Activated CD4-positive, alpha-beta T cell treated with anti-CD3 and anti-CD28 coated beads for 36 hours (primary cell): ENCODE measurements around the gene IL36RN. TPM values are rescaled to one million over a fixed set of nuclear protein-coding genes. Genes with fewer than 3 reads are reported as not detected.

ENCODE experiments used
- ATAC-seq: fragments of 200-7000 bp; cut with Tn5 transposase; one replicate; pipeline ENCODE4 v1.10.0; 2021; ENCODE audit warnings: mild to moderate bottlenecking, moderate library complexity
- CTCF ChIA-PET: fragments of 350-600 bp; sonication (Branson Sonifier 250); formaldehyde crosslinking; loops from one replicate; lab custom pipeline; 2021; ENCODE audit warnings: antibody characterized with exemption; lab: Charles Lee
- POLR2A ChIA-PET: fragments of 350-600 bp; sonication (Branson Sonifier 250); formaldehyde crosslinking; loops from one replicate; lab custom pipeline; 2021; ENCODE audit warnings: antibody characterized with exemption, inconsistent platforms; lab: Charles Lee
- DNase-seq: peaks from one replicate; pipeline ENCODE4 v3.0.0-alpha.2; 2020
- H3K27ac Mint-ChIP-seq: one replicate; pipeline ENCODE4 v1.8.0; 2021; ENCODE audit warnings: mixed read lengths
- H3K27me3 Mint-ChIP-seq: one replicate; pipeline ENCODE4 v1.8.0; 2021; ENCODE audit warnings: mixed read lengths
- H3K36me3 Mint-ChIP-seq: one replicate; pipeline ENCODE4 v1.8.0; 2021; ENCODE audit warnings: low read depth, mixed read lengths
- H3K4me1 Mint-ChIP-seq: one replicate; pipeline ENCODE4 v1.8.0; 2021; ENCODE audit warnings: mixed read lengths
- H3K4me3 Mint-ChIP-seq: one replicate; pipeline ENCODE4 v1.8.0; 2021; ENCODE audit warnings: mild to moderate bottlenecking, moderate library complexity, mixed read lengths
- H3K9me3 Mint-ChIP-seq: one replicate; pipeline ENCODE4 v1.8.0; 2021; ENCODE audit warnings: low read depth, mixed read lengths
- intact Hi-C, 2 experiments: fragments of 100-400 bp; cut with DNase I in 1 of 2; cut with micrococcal nuclease in 1 of 2; formaldehyde crosslinking; loops; one replicate each; pipeline versions ENCODE4 v1.14.2 to v1.15.1; 2022 to 2024; cut with DNase I, micrococcal nuclease
- total RNA-seq, 2 experiments: library from RNA; stranded (reverse); gene quantifications; one replicate each; pipeline ENCODE4 v1.2.3, GENCODE V29; 2021

The IL36RN gene
- total RNA-seq, 2 experiments from 2014 or later, result not detected

DNA sequence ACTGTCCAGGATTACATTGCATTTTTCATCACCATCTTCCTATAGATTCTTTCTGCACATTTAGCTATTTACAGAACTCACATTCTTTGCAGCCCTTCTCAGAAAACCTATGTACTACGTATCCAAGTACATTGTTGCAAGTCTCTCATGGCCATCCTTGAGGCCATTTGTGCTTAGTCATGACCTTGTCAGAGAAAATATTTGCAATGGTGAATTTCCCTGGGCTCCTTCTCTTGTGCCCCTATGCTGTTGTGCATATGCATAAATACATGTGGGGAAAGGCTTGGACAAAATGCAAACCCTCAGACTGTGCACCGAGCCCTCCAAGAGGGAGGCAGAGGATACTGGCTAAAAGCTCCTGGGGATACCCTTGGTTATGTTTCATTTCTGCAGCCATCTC lies 34.2 kb upstream of the IL36RN start:
- peaks cover 5% of the 10 kb centered on the region for H3K27me3 Mint-ChIP-seq
- H3K4me3 Mint-ChIP-seq, result no peak overlapping the region
- CTCF ChIA-PET, result no interaction called here

DNA sequence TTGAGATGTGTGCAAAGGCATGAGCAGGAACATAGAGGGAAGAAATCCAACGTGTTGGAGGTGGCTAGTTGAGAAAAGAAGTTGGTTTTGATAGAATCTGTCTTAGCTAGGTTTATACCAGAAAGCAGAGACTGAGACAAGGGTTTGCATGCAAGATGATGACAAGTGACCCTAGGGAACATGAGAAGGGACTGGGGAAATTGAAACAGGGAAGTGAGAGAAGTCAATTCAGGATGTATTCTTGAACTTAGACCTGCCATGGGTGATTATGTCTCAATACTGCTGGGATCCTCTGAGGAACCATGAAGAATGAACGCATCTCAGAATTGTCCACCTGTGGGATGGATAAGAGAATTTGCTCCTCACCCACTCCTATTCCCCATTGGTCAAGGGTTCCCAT lies 33.3 kb upstream of the IL36RN start:
- ChIA-PET POLR2A (no interaction called here), CTCF (interaction anchor here (0.6 kb wide), 1 partner anchor 19 kb away, joined by 4 read pairs; no protein-coding TSS in a partner anchor)
- Mint-ChIP-seq H3K9me3 (no peaks in the 10 kb centered on the region), H3K4me3 (no peak overlapping the region), H3K27me3 (peaks cover 5% of the 10 kb centered on the region), H3K4me1 (no peaks in the 10 kb centered on the region), H3K27ac (no peak overlapping the region), H3K36me3 (no peaks in the 10 kb centered on the region)
- no peak for DNase-seq
- ATAC-seq, result no peak
- intact Hi-C loops, result no loop called here

More for the DNA sequence above, 34.2 kb upstream of the IL36RN start:
- H3K4me1 Mint-ChIP-seq, result no peaks in the 10 kb centered on the region
- POLR2A ChIA-PET, result no interaction called here
- H3K27ac Mint-ChIP-seq, result no peak overlapping the region
- no peaks in the 10 kb centered on the region for H3K9me3 Mint-ChIP-seq
- H3K36me3 Mint-ChIP-seq, result no peaks in the 10 kb centered on the region
- no peak for ATAC-seq
- DNase-seq, result no peak
- intact Hi-C loops, result no loop called here

DNA sequence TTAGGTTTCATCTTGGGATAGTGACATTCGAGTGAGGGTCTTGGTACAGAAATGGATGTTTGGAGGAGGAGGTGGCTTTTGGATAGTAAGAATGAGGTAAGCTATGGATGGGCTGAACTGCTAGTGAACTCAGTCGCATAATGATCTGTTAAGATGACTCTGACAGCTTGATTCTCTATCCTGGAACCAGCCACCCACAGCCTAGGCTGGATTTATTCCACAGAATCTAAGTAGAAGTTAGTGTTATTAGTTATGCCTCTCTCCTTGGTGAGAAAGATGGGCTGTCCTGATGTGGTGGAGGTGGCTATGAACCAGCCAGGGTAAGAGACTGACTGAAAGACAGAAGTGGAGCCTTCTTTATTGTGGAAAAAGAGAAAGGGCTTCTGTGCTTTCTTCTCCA lies 31.3 kb upstream of the IL36RN start:
- H3K4me3 Mint-ChIP-seq, result no peak overlapping the region
- no peaks in the 10 kb centered on the region for H3K36me3 Mint-ChIP-seq
- POLR2A ChIA-PET, result no interaction called here
- intact Hi-C loops, result no loop called here
- H3K27ac Mint-ChIP-seq, result no peak overlapping the region
- H3K27me3 Mint-ChIP-seq, result peaks cover 5% of the 10 kb centered on the region
- no peaks in the 10 kb centered on the region for H3K4me1 Mint-ChIP-seq
- DNase-seq (no peak), ATAC-seq (no peak)
- CTCF ChIA-PET, result no interaction called here
- H3K9me3 Mint-ChIP-seq, result no peaks in the 10 kb centered on the region

DNA sequence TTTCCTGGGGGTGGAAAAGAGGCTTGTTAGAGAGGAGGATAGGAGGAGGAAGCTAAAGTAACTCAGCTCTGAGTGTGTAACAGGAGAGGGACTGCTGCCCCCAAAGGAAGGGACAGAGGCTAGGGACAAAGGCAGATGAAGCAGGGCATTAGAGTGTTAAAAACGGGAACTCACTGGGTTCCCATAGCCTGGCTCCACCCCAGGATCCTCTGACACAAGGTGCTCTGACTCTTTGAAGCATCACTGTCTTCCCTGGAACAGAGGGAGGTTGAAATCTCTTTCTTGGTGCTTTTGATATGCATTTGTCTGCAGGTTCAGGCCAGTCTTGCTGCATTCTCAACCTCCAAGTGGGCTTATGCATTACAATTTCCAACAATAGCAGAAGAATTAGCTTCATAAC lies 30.9 kb upstream of the IL36RN start:
- Mint-ChIP-seq H3K9me3 (no peaks in the 10 kb centered on the region), H3K27ac (no peak overlapping the region), H3K27me3 (peaks cover 5% of the 10 kb centered on the region), H3K36me3 (no peaks in the 10 kb centered on the region), H3K4me1 (no peaks in the 10 kb centered on the region), H3K4me3 (no peak overlapping the region)
- DNase-seq, result no peak
- ChIA-PET CTCF (no interaction called here), POLR2A (no interaction called here)
- ATAC-seq, result no peak
- intact Hi-C loops, result no loop called here

DNA sequence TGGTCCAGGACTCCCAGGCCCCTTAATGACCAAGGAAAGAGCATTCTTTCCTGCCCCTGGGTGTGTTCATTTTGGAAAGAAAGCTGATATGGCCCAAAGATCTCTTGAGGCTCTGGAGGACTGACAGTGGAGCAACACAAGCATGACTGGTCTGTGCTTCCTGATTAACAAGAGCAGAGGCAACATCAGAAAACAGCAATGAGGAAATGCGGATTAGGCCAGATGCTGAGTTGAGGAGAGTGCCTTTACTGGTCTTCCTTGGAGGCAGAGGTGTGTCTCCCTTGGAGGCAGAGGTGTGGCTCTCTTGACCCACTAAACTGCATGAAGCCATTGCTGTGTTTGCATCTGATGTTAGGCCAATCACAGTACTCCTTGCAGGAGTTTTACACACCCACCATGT lies 26.3 kb upstream of the IL36RN start:
- ChIA-PET POLR2A (no interaction called here), CTCF (no interaction called here)
- ATAC-seq (no peak), DNase-seq (no peak)
- no peak overlapping the region for H3K27ac Mint-ChIP-seq
- no peaks in the 10 kb centered on the region for H3K36me3 Mint-ChIP-seq
- intact Hi-C loops, result no loop called here
- no peak overlapping the region for H3K4me3 Mint-ChIP-seq
- H3K9me3 Mint-ChIP-seq, result no peaks in the 10 kb centered on the region
- peaks cover 5% of the 10 kb centered on the region for H3K27me3 Mint-ChIP-seq
- no peaks in the 10 kb centered on the region for H3K4me1 Mint-ChIP-seq

DNA sequence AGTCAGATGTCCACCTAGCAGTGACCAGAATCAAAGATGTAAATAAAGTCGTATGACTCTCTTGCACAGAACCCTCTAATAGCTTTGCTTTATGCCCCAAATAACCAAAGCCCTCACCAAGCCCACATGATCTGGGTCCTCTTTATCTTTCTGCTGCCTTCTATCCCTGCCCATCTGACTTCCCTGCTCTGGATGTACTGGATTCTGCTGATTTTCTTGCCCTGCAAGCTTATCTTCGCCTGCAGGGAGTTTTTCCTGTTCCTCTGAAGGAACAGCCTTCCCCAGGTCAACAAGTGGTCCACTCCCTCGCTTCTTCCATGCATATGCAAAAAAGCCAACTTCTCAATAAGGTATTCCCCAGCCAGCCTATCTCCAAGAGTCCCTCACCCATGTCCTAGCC lies 25.0 kb upstream of the IL36RN start:
- POLR2A ChIA-PET, result no interaction called here
- no peaks in the 10 kb centered on the region for H3K4me1 Mint-ChIP-seq
- no peaks in the 10 kb centered on the region for H3K9me3 Mint-ChIP-seq
- intact Hi-C loops, result no loop called here
- H3K27ac Mint-ChIP-seq, result no peak overlapping the region
- no peaks in the 10 kb centered on the region for H3K36me3 Mint-ChIP-seq
- peaks cover 5% of the 10 kb centered on the region for H3K27me3 Mint-ChIP-seq
- DNase-seq (no peak), ATAC-seq (no peak)
- no peak overlapping the region for H3K4me3 Mint-ChIP-seq
- CTCF ChIA-PET, result interaction anchor here (0.5 to 0.7 kb wide), 2 partner anchors 74 to 189 kb away, joined by 3 read pairs; no protein-coding TSS in a partner anchor

DNA sequence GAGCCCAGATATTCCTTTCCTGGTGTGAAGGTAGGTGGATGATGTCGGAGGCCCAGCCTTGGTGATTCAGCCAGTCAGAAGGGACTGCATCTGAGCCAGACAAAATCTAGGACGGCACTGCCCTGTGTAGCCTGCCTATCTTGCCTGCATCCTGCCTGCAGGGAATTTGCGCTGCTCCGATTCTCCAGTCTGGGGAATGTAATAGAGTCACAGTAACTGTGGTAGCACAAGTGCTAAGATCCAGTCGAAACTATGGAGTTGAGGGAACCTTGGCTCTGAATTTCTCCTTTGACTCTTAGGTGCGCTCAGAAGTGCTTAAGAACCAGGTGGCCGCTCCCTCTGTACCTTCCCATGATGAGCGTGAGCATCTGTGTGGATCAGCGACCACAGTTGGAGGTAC lies 22.2 kb upstream of the IL36RN start:
- intact Hi-C loops, result no loop called here
- ChIA-PET CTCF (interaction anchor here (1.1 to 1.5 kb wide), 2 partner anchors 95 to 100 kb away, joined by 4 read pairs; no protein-coding TSS in a partner anchor), POLR2A (no interaction called here)
- Mint-ChIP-seq H3K27me3 (no peaks in the 10 kb centered on the region), H3K9me3 (no peaks in the 10 kb centered on the region), H3K27ac (no peak overlapping the region), H3K4me1 (no peaks in the 10 kb centered on the region), H3K36me3 (no peaks in the 10 kb centered on the region), H3K4me3 (no peak overlapping the region)
- no peak for ATAC-seq
- no peak for DNase-seq

DNA sequence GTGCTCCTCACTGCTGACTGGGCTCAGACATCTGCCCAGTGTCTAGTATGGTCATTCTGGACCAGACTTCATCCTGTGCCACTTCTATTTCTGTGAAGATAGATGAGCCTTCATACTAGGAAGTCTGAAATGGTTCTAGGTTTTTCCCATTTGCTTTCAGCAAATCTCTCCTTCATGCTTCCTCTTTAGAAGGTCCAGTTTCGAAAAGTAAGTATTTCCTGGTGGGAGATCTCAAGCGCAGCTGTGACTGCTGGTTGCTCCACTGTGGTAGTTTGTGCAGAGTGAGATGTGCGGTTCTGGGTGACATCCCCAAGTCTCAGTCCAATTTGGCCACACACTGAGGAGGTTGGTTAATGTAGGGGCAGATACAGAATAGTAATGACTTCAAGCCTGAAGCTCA lies 20.7 kb upstream of the IL36RN start:
- no peaks in the 10 kb centered on the region for H3K36me3 Mint-ChIP-seq
- H3K4me1 Mint-ChIP-seq, result no peaks in the 10 kb centered on the region
- CTCF ChIA-PET, result interaction anchor here (1.5 kb wide), 1 partner anchor 16 kb away, joined by 3 read pairs; no protein-coding TSS in a partner anchor
- DNase-seq (no peak), ATAC-seq (no peak)
- no peak overlapping the region for H3K4me3 Mint-ChIP-seq
- H3K9me3 Mint-ChIP-seq, result no peaks in the 10 kb centered on the region
- no peaks in the 10 kb centered on the region for H3K27me3 Mint-ChIP-seq
- intact Hi-C loops, result no loop called here
- POLR2A ChIA-PET, result no interaction called here
- no peak overlapping the region for H3K27ac Mint-ChIP-seq

DNA sequence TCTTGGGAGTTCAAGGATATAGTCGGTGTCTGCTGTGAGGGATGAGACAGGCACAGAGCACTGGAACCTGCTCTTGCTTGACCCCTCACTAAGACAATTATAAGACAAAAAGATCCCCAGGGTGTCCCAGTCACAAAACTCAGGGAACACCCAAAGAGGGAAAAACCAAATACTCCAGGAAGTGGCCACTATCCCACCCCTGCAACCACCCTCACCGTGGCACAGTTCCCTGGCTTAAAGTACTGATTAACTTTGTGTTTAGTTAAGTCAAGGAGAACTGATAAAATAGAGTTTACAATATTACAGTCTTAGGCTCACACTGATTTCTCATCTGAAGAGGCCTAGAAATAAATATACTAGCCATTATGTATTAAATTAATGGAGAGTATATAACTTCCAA lies 19.8 kb upstream of the IL36RN start:
- H3K36me3 Mint-ChIP-seq, result no peaks in the 10 kb centered on the region
- H3K9me3 Mint-ChIP-seq, result no peaks in the 10 kb centered on the region
- no peak for DNase-seq
- H3K27ac Mint-ChIP-seq, result no peak overlapping the region
- ATAC-seq, result no peak
- no peaks in the 10 kb centered on the region for H3K27me3 Mint-ChIP-seq
- ChIA-PET POLR2A (no interaction called here), CTCF (interaction anchor here (0.7 kb wide), 1 partner anchor 39 kb away, joined by 3 read pairs; no protein-coding TSS in a partner anchor)
- H3K4me1 Mint-ChIP-seq, result no peaks in the 10 kb centered on the region
- no peak overlapping the region for H3K4me3 Mint-ChIP-seq
- intact Hi-C loops, result no loop called here

DNA sequence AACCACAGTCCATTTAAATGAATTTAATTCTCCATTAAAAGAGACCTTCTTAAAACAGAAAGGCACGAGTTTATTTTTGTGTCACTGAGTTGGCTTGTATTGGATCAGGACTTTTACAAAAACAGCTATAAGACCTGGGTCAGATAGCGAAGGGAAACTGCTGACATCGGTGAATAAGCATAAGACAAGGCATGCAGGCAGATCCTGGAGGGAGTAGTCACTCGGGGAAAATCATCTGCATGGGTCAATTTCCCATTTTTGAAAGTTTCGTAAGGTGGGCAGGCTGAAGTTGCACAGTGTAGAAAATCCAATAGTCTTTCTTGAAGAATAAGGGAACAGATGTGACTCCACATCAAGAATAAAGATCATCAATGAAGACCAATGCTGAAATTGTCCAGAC lies 19.3 kb upstream of the IL36RN start:
- H3K4me3 Mint-ChIP-seq, result no peak overlapping the region
- POLR2A ChIA-PET, result no interaction called here
- intact Hi-C loops, result no loop called here
- ATAC-seq (no peak), DNase-seq (no peak)
- no peaks in the 10 kb centered on the region for H3K9me3 Mint-ChIP-seq
- H3K27me3 Mint-ChIP-seq, result no peaks in the 10 kb centered on the region
- H3K36me3 Mint-ChIP-seq, result no peaks in the 10 kb centered on the region
- H3K27ac Mint-ChIP-seq, result no peak overlapping the region
- CTCF ChIA-PET, result interaction anchor here (0.7 kb wide), 1 partner anchor 38 kb away, joined by 3 read pairs; no protein-coding TSS in a partner anchor
- no peaks in the 10 kb centered on the region for H3K4me1 Mint-ChIP-seq

DNA sequence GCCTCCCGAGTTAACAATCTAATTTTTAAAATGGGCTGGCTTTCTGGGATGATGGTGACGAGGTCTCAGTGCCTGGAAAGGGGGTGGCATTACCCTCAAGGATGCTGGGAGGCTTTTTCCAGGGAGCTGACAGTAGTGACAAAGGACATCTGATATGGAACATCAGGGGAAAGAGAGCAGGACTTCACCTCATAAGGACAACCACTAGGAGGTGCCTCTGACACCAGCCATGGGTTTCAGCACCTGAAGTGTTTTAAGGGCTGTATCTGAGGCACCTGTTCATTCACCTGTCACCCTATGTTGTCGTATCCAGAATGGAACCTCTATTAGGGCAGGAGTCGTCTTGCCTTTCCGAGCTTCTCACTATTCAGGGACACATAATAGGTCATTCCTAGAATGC lies 17.1 kb upstream of the IL36RN start:
- no peaks in the 10 kb centered on the region for H3K4me1 Mint-ChIP-seq
- ChIA-PET POLR2A (no interaction called here), CTCF (interaction anchor here (0.7 to 1.3 kb wide), 2 partner anchors 96 to 208 kb away, joined by 3 to 4 read pairs; no protein-coding TSS in a partner anchor)
- no peak overlapping the region for H3K4me3 Mint-ChIP-seq
- ATAC-seq, result no peak
- no peak overlapping the region for H3K27ac Mint-ChIP-seq
- DNase-seq, result no peak
- H3K36me3 Mint-ChIP-seq, result no peaks in the 10 kb centered on the region
- H3K9me3 Mint-ChIP-seq, result no peaks in the 10 kb centered on the region
- H3K27me3 Mint-ChIP-seq, result no peaks in the 10 kb centered on the region
- intact Hi-C loops, result no loop called here

DNA sequence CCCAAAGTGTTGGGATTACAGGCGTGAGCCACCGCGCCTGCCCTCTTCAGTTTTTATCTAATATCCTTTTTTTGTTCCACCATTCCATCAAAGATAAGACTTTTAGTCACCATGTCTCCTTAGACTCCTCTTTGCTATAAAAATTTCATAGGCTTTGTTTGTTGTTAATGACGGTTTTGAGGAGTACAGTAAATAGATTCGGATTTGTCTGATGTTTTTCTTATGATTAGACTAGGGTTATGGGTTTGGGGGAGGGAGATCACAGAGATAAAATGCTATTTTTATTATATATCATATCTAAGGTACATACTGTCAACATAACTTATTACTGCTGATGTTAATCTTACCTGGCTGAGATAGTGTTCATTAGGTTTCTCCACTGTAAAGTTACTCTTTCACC lies 12.5 kb upstream of the IL36RN start:
- Mint-ChIP-seq H3K4me1 (no peaks in the 10 kb centered on the region), H3K9me3 (no peaks in the 10 kb centered on the region), H3K27ac (no peak overlapping the region), H3K36me3 (no peaks in the 10 kb centered on the region), H3K27me3 (no peaks in the 10 kb centered on the region), H3K4me3 (no peak overlapping the region)
- DNase-seq (no peak), ATAC-seq (no peak)
- POLR2A ChIA-PET, result no interaction called here
- CTCF ChIA-PET, result interaction anchor here (0.6 to 1.1 kb wide), 2 partner anchors 18 to 31 kb away, joined by 3 read pairs; no protein-coding TSS in a partner anchor
- intact Hi-C loops, result no loop called here
